ENCODE results near the gene NIPAL3. TPM values are rescaled to one million over a fixed set of nuclear protein-coding genes. Genes with fewer than 3 reads are reported as not detected.

Gene NIPAL3
- total RNA-seq, 1 donor from 2014 or later = 13.1 TPM

DNA sequence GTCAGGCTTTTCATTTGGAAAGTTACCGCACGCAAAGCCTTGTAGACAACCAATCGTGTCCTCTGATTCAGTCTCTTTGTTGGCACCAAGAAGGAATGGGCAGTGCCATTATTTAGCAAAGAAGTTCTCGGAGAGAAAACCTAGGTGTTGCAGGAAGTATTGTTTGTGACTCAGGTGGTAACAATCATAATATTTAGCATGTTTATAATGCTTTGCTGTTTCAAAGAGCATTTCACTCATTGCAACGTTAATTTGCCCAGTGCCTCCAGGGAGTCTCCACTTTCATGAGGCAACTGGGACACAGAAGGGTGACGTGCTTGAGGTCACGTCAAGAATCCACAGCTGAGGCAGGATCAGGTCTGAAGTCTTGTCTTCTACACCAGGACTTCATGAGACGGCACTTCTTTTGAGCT is 33.4 kb upstream of the NIPAL3 start:
- no peaks in the 10 kb centered on the region for H3K27me3 Mint-ChIP-seq
- peaks cover 25% of the 10 kb centered on the region for H3K4me1 Mint-ChIP-seq (ENCODE audit: low read depth)
- no peaks in the 10 kb centered on the region for H3K9me3 Mint-ChIP-seq (ENCODE audit: low read depth)
- no peak overlapping the region for H3K27ac Mint-ChIP-seq
- DNase-seq (ENCODE audit: low spot score, unreplicated experiment) = no peak
- peaks cover 33% of the 10 kb centered on the region for H3K36me3 Mint-ChIP-seq (ENCODE audit: insufficient read depth)
- TF ChIP-seq CTCF (IDR thresholded peaks at IDR 0.05; ENCODE audit: unreplicated experiment) = no peak
- no peak overlapping the region for H3K4me3 Mint-ChIP-seq (ENCODE audit: low read depth)

DNA sequence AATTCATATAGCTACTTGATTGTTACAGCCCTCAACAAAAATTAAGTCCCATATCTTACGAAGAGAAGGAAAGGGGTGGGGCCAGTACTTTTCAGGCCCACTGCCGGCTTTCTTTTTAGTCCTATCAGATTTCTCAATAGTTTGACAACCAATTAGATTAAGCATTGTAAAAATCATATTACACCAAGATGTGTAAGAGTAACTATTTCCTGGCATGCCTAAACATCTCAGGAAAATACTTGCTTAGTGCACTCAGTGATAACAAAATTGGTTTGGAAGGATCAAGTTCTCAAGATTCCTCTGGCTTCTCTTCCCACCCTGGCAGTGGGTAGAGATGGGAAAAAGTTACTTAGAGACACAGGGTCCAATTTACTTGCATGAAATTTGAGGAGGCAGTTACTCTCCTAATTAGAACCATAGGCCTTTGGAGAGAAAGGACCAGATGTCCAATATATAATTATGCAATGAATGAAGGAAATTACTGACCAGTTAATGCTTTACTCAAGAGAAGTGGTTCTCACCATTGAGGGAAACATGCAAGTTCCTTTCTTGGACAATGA is 32.1 kb upstream of the NIPAL3 start:
- Mint-ChIP-seq H3K4me1 (ENCODE audit: low read depth) (peaks cover 26% of the 10 kb centered on the region), H3K36me3 (ENCODE audit: insufficient read depth) (peaks cover 34% of the 10 kb centered on the region), H3K27me3 (no peaks in the 10 kb centered on the region), H3K4me3 (ENCODE audit: low read depth) (no peak overlapping the region), H3K27ac (no peak overlapping the region), H3K9me3 (ENCODE audit: low read depth) (no peaks in the 10 kb centered on the region)
- TF ChIP-seq CTCF (IDR thresholded peaks at IDR 0.05; ENCODE audit: unreplicated experiment) = no peak
- no peak for DNase-seq (ENCODE audit: low spot score, unreplicated experiment)

DNA sequence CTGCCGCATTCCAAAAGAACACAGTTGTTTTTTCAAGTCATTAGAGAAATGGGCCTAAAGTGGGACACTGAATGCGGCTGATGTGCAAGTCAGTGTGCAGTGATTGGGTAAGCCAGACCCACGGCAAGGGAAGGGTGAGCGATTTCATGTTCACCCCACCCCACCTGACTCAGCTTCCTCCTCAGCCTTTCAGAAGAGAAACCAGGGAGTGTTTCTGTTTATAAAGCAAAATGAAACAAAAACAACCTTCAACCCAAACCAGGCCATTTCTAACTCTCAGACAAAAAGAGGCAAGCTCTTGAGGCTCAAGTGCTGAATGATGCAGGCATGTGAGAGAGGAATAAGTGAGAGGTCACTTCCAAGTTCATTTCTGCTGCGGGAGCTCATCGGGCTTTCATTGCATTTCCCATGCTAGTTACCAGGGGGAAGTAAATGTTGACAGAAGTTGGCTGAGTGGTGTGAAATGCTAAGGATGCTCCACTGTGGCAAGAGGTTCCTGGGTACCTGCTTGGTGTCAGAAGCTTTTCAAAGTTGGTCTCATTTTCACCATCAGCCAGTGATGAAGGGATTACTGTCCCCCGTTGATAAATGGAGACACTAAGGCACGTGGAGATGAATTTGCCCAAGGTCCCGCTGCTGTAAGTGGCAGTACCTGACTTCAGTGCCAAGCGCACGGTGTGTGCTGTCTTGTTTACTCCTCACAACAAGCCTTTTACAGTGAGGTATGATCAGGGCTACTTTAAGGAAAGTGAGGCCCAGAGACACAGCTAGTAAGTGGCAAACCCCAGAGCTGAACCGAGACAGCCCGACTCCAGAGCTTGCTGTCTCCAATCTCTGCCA is 31.1 kb upstream of the NIPAL3 start:
- no peak for TF ChIP-seq CTCF (IDR thresholded peaks at IDR 0.05; ENCODE audit: unreplicated experiment)
- no peak for DNase-seq (ENCODE audit: low spot score, unreplicated experiment)
- Mint-ChIP-seq H3K27me3 (no peaks in the 10 kb centered on the region), H3K36me3 (ENCODE audit: insufficient read depth) (peaks cover 29% of the 10 kb centered on the region), H3K4me1 (ENCODE audit: low read depth) (peaks cover 27% of the 10 kb centered on the region), H3K9me3 (ENCODE audit: low read depth) (no peaks in the 10 kb centered on the region), H3K27ac (no peak overlapping the region), H3K4me3 (ENCODE audit: low read depth) (no peak overlapping the region)

- Mint-ChIP-seq H3K36me3 (ENCODE audit: insufficient read depth) (peaks cover 28% of the 10 kb centered on the region), H3K27me3 (no peaks in the 10 kb centered on the region), H3K4me3 (ENCODE audit: low read depth) (no peak overlapping the region), H3K27ac (no peak overlapping the region), H3K9me3 (ENCODE audit: low read depth) (no peaks in the 10 kb centered on the region), H3K4me1 (ENCODE audit: low read depth) (peaks cover 22% of the 10 kb centered on the region)
- TF ChIP-seq CTCF (IDR thresholded peaks at IDR 0.05; ENCODE audit: unreplicated experiment) = peak; percentile 53
- DNase-seq (ENCODE audit: low spot score, unreplicated experiment) = no peak
These were observed 30.3 kb upstream of the NIPAL3 start for GRCh38 chr1:24385160-24385940.

DNA sequence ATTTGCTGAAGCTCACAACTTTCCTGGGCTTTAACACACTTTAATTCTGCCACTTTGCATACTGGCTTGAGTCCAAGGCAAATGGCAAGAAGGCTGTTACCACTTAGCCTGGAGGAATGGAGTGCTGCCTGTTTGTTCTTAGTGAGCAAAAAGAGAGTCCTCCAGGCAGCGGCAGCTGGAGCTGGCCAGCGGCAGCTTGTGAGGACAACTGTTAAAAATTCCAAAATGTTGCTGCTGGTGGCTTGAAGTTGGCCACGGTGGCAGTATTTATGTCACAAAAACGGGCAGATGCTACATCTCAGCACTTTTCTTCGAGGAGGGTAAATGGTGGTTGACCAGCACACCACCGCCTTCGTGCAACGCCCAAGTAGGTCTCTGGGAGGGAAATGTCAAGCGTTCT is 29.4 kb upstream of the NIPAL3 start:
- peaks cover 25% of the 10 kb centered on the region for H3K36me3 Mint-ChIP-seq (ENCODE audit: insufficient read depth)
- H3K27me3 Mint-ChIP-seq = no peaks in the 10 kb centered on the region
- peaks cover 16% of the 10 kb centered on the region for H3K4me1 Mint-ChIP-seq (ENCODE audit: low read depth)
- H3K4me3 Mint-ChIP-seq (ENCODE audit: low read depth) = no peak overlapping the region
- no peaks in the 10 kb centered on the region for H3K9me3 Mint-ChIP-seq (ENCODE audit: low read depth)
- no peak for TF ChIP-seq CTCF (IDR thresholded peaks at IDR 0.05; ENCODE audit: unreplicated experiment)
- no peak overlapping the region for H3K27ac Mint-ChIP-seq
- DNase-seq (ENCODE audit: low spot score, unreplicated experiment) = no peak
